Activated CD8-positive, alpha-beta T cell treated with anti-CD3 and anti-CD28 coated beads for 36 hours (primary cell): ENCODE measurements around the gene ARL1. TPM values are rescaled to one million over a fixed set of nuclear protein-coding genes. Genes with fewer than 3 reads are reported as not detected.
"Not testable (repeated sequence)": the region's sequence is repeated elsewhere in the genome, so short reads cannot be mapped to it uniquely, and the experiment has no call there.

Experiments
- ATAC-seq: fragments of 200-7000 bp; cut with Tn5 transposase; one replicate; pipeline ENCODE4 v1.10.0; 2021; ENCODE audit warnings: mild to moderate bottlenecking, moderate library complexity
- CTCF ChIA-PET: fragments of 350-600 bp; sonication (Branson Sonifier 250); formaldehyde crosslinking; loops from one replicate; lab custom pipeline; 2021; ENCODE audit warnings: antibody characterized with exemption; lab: Charles Lee
- POLR2A ChIA-PET: fragments of 350-600 bp; sonication (Branson Sonifier 250); formaldehyde crosslinking; loops from one replicate; lab custom pipeline; 2021; ENCODE audit warnings: antibody characterized with exemption; lab: Charles Lee
- DNase-seq: peaks from one replicate; pipeline ENCODE4 v3.0.0-alpha.2; 2020
- H3K27ac Mint-ChIP-seq: one replicate; pipeline ENCODE4 v1.8.0; 2021; ENCODE audit warnings: mild to moderate bottlenecking, mixed read lengths
- H3K27me3 Mint-ChIP-seq: one replicate; pipeline ENCODE4 v1.8.0; 2021; ENCODE audit warnings: mixed read lengths
- H3K36me3 Mint-ChIP-seq: one replicate; pipeline ENCODE4 v1.8.0; 2021; ENCODE audit warnings: low read depth, mixed read lengths
- H3K4me1 Mint-ChIP-seq: one replicate; pipeline ENCODE4 v1.8.0; 2021; ENCODE audit warnings: low read depth, mixed read lengths
- H3K4me3 Mint-ChIP-seq: one replicate; pipeline ENCODE4 v1.8.0; 2021; ENCODE audit warnings: mild to moderate bottlenecking, moderate library complexity, mixed read lengths
- H3K9me3 Mint-ChIP-seq: one replicate; pipeline ENCODE4 v1.8.0; 2021; ENCODE audit warnings: mixed read lengths
- CTCF ChIP-seq: fragments of 200-600 bp; IDR thresholded peaks from one replicate; pipeline ENCODE4 v1.8.0; 2022; ENCODE audit warnings: antibody characterized with exemption, mild to moderate bottlenecking
- intact Hi-C: fragments of 100-400 bp; cut with micrococcal nuclease; formaldehyde crosslinking; loops from one replicate; pipeline ENCODE4 v1.10.0; 2022
- total RNA-seq, 2 experiments: library from RNA; stranded (reverse); gene quantifications; one replicate each; pipeline ENCODE4 v1.2.3, GENCODE V29; 2021

Gene ARL1
- total RNA-seq, 2 experiments from 2014 or later, result 52.5 to 58.6 TPM

GRCh38 chr12:101436136-101436535, 28.6 kb upstream of the ARL1 start:
- POLR2A ChIA-PET, result no interaction called here
- intact Hi-C loops, result no loop called here
- no peak for ATAC-seq
- Mint-ChIP-seq H3K4me1 (no peaks in the 10 kb centered on the region), H3K4me3 (no peak overlapping the region), H3K36me3 (no peaks in the 10 kb centered on the region), H3K9me3 (no peaks in the 10 kb centered on the region), H3K27me3 (peaks cover 9% of the 10 kb centered on the region), H3K27ac (no peak overlapping the region)
- CTCF ChIA-PET, result no interaction called here
- no peak for TF ChIP-seq CTCF
- no peak for DNase-seq

- TF ChIP-seq CTCF, result no peak
- H3K9me3 Mint-ChIP-seq, result no peaks in the 10 kb centered on the region
- H3K4me3 Mint-ChIP-seq, result no peak overlapping the region
- no peaks in the 10 kb centered on the region for H3K4me1 Mint-ChIP-seq
- no peaks in the 10 kb centered on the region for H3K36me3 Mint-ChIP-seq
- H3K27me3 Mint-ChIP-seq, result peaks cover 6% of the 10 kb centered on the region
- DNase-seq, result no peak
- ChIA-PET POLR2A (no interaction called here), CTCF (no interaction called here)
- intact Hi-C loops, result no loop called here
- ATAC-seq, result no peak
- H3K27ac Mint-ChIP-seq, result no peak overlapping the region
These were observed 22.9 kb upstream of the ARL1 start for GRCh38 chr12:101430456-101430855.

GRCh38 chr12:101424620-101425019, 17.0 kb upstream of the ARL1 start:
- Mint-ChIP-seq H3K27me3 (peaks cover 5% of the 10 kb centered on the region), H3K4me1 (no peaks in the 10 kb centered on the region), H3K9me3 (no peaks in the 10 kb centered on the region), H3K27ac (no peak overlapping the region), H3K36me3 (no peaks in the 10 kb centered on the region), H3K4me3 (no peak overlapping the region)
- DNase-seq (no peak), ATAC-seq (no peak)
- no peak for TF ChIP-seq CTCF
- POLR2A ChIA-PET, result no interaction called here
- CTCF ChIA-PET, result no interaction called here
- intact Hi-C loops, result no loop called here

GRCh38 chr12:101422066-101422465, 14.5 kb upstream of the ARL1 start:
- H3K9me3 Mint-ChIP-seq, POLR2A ChIA-PET, H3K27ac Mint-ChIP-seq, H3K36me3 Mint-ChIP-seq, DNase-seq, H3K4me3 Mint-ChIP-seq, H3K4me1 Mint-ChIP-seq, intact Hi-C loops, ATAC-seq, H3K27me3 Mint-ChIP-seq, CTCF ChIA-PET: not testable (repeated sequence)

GRCh38 chr12:101415228-101415627, 7.7 kb upstream of the ARL1 start:
- Mint-ChIP-seq H3K27ac (no peak overlapping the region), H3K4me3 (no peak overlapping the region), H3K36me3 (no peaks in the 10 kb centered on the region), H3K9me3 (no peaks in the 10 kb centered on the region), H3K27me3 (peaks cover 8% of the 10 kb centered on the region), H3K4me1 (peaks cover under 1% of the 10 kb centered on the region)
- POLR2A ChIA-PET, result no interaction called here
- intact Hi-C loops, result loop anchor here (10.0 kb wide), 2 partner anchors 340 to 420 kb away; partner anchors contain the start of gene GNPTAB
- DNase-seq, result no peak
- no peak for ATAC-seq
- no peak for TF ChIP-seq CTCF
- CTCF ChIA-PET, result interaction anchor here (0.6 to 1.1 kb wide), 25 partner anchors 9 to 425 kb away, joined by 3 to 12 read pairs (median 3); partner anchors contain the start of gene GNPTAB
